GM10266 (cell line): ENCODE measurements around the gene ZER1.

ENCODE experiments used
- DNase-seq: peaks from one replicate; pipeline ENCODE4 v3.0.0; 2012; ENCODE audit errors: extremely low spot score
- TF ChIP-seq, protein P1 (sequence below): IDR thresholded peaks from 2 replicates; pipeline ENCODE4 v1.5.1; 2012; ENCODE audit warnings: mild to moderate bottlenecking, low read depth; ENCODE audit not compliant: control insufficient read depth, insufficient read depth; ENCODE audit errors: missing control alignments

ZER1 gene

DNA sequence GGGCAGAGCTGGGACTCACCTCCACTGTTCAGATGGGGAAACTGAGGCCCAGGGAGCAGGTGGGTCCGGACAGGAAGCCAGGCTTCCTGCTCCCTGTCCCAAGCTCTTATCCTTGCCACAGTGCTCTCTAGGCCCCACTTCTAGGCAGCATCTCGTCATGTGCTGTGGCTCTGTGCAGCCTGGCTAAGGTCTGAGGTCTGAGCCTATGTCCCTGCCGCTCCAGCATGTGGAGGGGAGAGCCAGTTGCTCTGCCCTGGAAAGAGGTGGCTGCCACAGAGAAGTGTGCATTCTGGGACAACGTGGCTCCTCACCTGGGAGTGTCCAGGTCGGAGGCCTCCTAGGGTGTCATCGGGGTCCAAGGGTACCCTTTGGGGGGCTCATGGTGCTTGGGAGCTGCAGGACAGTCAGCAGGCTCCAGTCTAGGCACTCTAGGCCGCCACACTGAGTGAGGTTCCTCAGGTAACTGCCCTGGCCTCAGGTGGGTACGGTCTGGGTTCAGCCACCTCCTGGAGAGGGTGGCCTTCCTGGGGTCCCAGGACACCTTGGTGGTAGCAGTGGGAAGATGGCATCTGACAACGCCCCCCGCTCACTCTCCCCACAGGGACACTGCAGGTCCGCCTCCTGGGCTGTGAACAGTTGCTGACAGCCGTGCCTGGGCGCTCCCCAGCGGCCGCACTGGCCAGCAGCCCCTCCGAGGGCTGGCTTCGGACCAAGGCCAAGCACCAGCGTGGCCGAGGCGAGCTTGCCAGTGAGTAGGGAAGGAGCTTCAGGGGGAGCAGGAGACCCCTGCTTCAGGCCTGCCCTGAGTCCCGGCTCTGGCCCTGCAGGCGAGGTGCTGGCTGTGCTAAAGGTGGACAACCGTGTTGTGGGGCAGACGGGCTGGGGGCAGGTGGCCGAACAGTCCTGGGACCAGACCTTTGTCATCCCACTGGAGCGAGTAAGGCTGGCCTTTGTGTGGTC lies 59.0 kb downstream of the ZER1 start:
- no peak for DNase-seq
- TF ChIP-seq, protein P1, sequence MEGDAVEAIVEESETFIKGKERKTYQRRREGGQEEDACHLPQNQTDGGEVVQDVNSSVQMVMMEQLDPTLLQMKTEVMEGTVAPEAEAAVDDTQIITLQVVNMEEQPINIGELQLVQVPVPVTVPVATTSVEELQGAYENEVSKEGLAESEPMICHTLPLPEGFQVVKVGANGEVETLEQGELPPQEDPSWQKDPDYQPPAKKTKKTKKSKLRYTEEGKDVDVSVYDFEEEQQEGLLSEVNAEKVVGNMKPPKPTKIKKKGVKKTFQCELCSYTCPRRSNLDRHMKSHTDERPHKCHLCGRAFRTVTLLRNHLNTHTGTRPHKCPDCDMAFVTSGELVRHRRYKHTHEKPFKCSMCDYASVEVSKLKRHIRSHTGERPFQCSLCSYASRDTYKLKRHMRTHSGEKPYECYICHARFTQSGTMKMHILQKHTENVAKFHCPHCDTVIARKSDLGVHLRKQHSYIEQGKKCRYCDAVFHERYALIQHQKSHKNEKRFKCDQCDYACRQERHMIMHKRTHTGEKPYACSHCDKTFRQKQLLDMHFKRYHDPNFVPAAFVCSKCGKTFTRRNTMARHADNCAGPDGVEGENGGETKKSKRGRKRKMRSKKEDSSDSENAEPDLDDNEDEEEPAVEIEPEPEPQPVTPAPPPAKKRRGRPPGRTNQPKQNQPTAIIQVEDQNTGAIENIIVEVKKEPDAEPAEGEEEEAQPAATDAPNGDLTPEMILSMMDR, result no peak

DNA sequence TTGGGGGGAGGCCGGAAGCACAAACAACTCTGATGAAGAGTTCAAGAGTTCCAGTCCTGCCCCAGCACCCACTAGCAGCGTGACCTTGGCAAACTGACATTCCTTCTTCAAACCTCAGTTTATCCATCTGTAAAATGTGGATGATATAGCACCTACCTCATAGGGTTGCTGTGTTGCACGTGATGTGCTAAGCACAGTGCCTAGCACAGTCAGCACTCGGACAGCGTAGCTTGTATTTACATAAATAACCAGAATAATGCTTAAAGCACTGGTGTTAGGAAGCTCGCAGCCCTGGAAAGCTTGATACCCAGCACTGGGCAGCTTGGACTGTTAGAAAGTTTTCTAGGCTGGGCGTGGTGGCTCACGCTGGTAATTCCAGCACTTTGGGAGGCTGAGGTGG lies 64.3 kb downstream of the ZER1 start:
- TF ChIP-seq, protein P1, result no peak
- DNase-seq, result no peak

GRCh38 chr9:128706671-128707381 lies 64.9 kb downstream of the ZER1 start:
- TF ChIP-seq, protein P1, result no peak
- no peak for DNase-seq

- DNase-seq, result no peak
- TF ChIP-seq, protein P1, result no peak
Measured at GRCh38 chr9:128706045-128706444, 65.7 kb downstream of the ZER1 start.

- DNase-seq, result no peak
- TF ChIP-seq, protein P1, result no peak
Measured at GRCh38 chr9:128705051-128705965, 66.4 kb downstream of the ZER1 start.

GRCh38 chr9:128704356-128704670 lies 67.4 kb downstream of the ZER1 start:
- TF ChIP-seq, protein P1, result no peak
- no peak for DNase-seq
